ENCODE data around the gene KLRK1.
A peak's percentile ranks its signal among the peaks of the same experiment; 100 is the strongest.
"Not testable (repeated sequence)": the region's sequence is repeated elsewhere in the genome, so short reads cannot be mapped to it uniquely, and the experiment has no call there.

KLRK1 gene

DNA sequence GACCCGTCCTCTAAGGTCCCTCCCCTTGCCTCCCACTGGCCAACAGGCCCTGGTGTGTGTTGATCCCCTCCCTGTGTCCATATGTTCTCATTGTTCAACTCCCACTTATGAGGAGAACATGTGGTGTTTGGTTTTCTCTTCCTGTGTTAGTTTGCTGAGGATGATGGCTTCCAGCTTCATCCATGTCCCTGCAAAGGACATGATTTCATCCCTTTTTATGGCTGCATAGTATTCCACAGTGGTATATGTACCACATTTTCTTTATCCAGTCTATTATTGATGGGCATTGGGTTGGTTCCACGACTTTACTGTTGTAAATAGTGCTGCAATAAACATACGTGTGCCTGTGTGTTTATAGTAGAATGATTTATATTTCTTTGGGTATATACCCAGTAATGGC lies 38.4 kb downstream of the KLRK1 start:
- H3K79me1 ChIP-seq (ENCODE audit: low read length) = not testable (repeated sequence)

GRCh38 chr12:10341892-10342509 lies 47.8 kb downstream of the KLRK1 start:
- no peak for DNase-seq
- Histone ChIP-seq H4K12ac (ENCODE audit: low read depth, low read length) (no peak overlapping the region), H2BK5ac (ENCODE audit: low read depth, low read length, poor library complexity) (no peak overlapping the region), H3K23ac (ENCODE audit: low read length) (no peak overlapping the region), H3K14ac (ENCODE audit: low read length) (no peak overlapping the region), H3K4me1 (ENCODE audit: control insufficient read depth in 1 of 2, insufficient read depth in 2 of 2, low read length in 2 of 2) (peaks cover 3% of the 10 kb centered on the region in 2 experiments), H3K27ac (ENCODE audit: low read depth, low read length) (no peak overlapping the region), H2BK12ac (ENCODE audit: low read length) (no peak overlapping the region), H3K18ac (ENCODE audit: low read length) (no peak overlapping the region), H3K4ac (ENCODE audit: low read depth, low read length) (no peak overlapping the region), H3K27me3 (ENCODE audit: insufficient read depth, low read length) (no peaks in the 10 kb centered on the region), H3K36me3 (ENCODE audit: control insufficient read depth in 1 of 2, insufficient read depth in 2 of 2, low read length in 2 of 2) (no peaks in the 10 kb centered on the region), H3K79me2 (ENCODE audit: control insufficient read depth, insufficient read depth, low read length, poor library complexity) (no peaks in the 10 kb centered on the region), H3K9me3 (ENCODE audit: insufficient read depth, low read depth, low read length) (no peaks in the 10 kb centered on the region), H2AFZ (ENCODE audit: insufficient read depth, low read length, poor library complexity) (no peak overlapping the region), H3K9ac (ENCODE audit: low read length) (no peak overlapping the region), H4K8ac (ENCODE audit: low read depth, low read length) (no peak overlapping the region), H4K91ac (ENCODE audit: low read depth, low read length) (no peak overlapping the region), H3K4me2 (ENCODE audit: low read length) (no peak overlapping the region), H2AK5ac (ENCODE audit: low read length) (no peak overlapping the region), H3K4me3 (ENCODE audit: low read depth, low read length) (no peak overlapping the region), H2BK120ac (ENCODE audit: insufficient read depth, low read length, poor library complexity) (no peak overlapping the region), H3K79me1 (ENCODE audit: low read length) (no peaks in the 10 kb centered on the region)
- WGBS (ENCODE audit: extremely low coverage, insufficient coverage, insufficient read length) = no CpG with 5 or more reads among the region's 1 CpG

More for the DNA sequence above, 38.4 kb downstream of the KLRK1 start:
- not testable (repeated sequence) for H2BK5ac ChIP-seq (ENCODE audit: low read depth, low read length, poor library complexity); H2AK5ac ChIP-seq (ENCODE audit: low read length); H4K91ac ChIP-seq (ENCODE audit: low read depth, low read length); H3K18ac ChIP-seq (ENCODE audit: low read length); H3K4me3 ChIP-seq (ENCODE audit: low read depth, low read length); H2AFZ ChIP-seq (ENCODE audit: insufficient read depth, low read length, poor library complexity); H3K9ac ChIP-seq (ENCODE audit: low read length); H3K23ac ChIP-seq (ENCODE audit: low read length); H3K27me3 ChIP-seq (ENCODE audit: insufficient read depth, low read length); H3K4me1 ChIP-seq (ENCODE audit: control insufficient read depth in 1 of 2, insufficient read depth in 2 of 2, low read length in 2 of 2); H3K27ac ChIP-seq (ENCODE audit: low read depth, low read length); H3K4ac ChIP-seq (ENCODE audit: low read depth, low read length); H2BK120ac ChIP-seq (ENCODE audit: insufficient read depth, low read length, poor library complexity); H3K9me3 ChIP-seq (ENCODE audit: insufficient read depth, low read depth, low read length); H4K8ac ChIP-seq (ENCODE audit: low read depth, low read length); DNase-seq; H3K14ac ChIP-seq (ENCODE audit: low read length); H4K12ac ChIP-seq (ENCODE audit: low read depth, low read length); H3K36me3 ChIP-seq (ENCODE audit: control insufficient read depth in 1 of 2, insufficient read depth in 2 of 2, low read length in 2 of 2); H3K79me2 ChIP-seq (ENCODE audit: control insufficient read depth, insufficient read depth, low read length, poor library complexity); H3K4me2 ChIP-seq (ENCODE audit: low read length); H2BK12ac ChIP-seq (ENCODE audit: low read length)
- no CpG with 5 or more reads among the region's 3 CpGs for WGBS (ENCODE audit: extremely low coverage, insufficient coverage, insufficient read length)

- WGBS (ENCODE audit: extremely low coverage, insufficient coverage, insufficient read length) = no CpG with 5 or more reads among the region's 2 CpGs
These were observed 48.9 kb downstream of the KLRK1 start for GRCh38 chr12:10340946-10341345.

GRCh38 chr12:10339053-10339840 lies 50.6 kb downstream of the KLRK1 start:
- Histone ChIP-seq H3K18ac (ENCODE audit: low read length) (no peak overlapping the region), H3K79me1 (ENCODE audit: low read length) (no peaks in the 10 kb centered on the region), H3K14ac (ENCODE audit: low read length) (peak overlapping the region; percentile 2), H4K8ac (ENCODE audit: low read depth, low read length) (no peak overlapping the region), H3K9ac (ENCODE audit: low read length) (no peak overlapping the region), H2AFZ (ENCODE audit: insufficient read depth, low read length, poor library complexity) (no peak overlapping the region), H2BK12ac (ENCODE audit: low read length) (peak overlapping the region; percentile 5), H2BK5ac (ENCODE audit: low read depth, low read length, poor library complexity) (peak overlapping the region; percentile 4), H3K4me3 (ENCODE audit: low read depth, low read length) (no peak overlapping the region), H3K79me2 (ENCODE audit: control insufficient read depth, insufficient read depth, low read length, poor library complexity) (no peaks in the 10 kb centered on the region), H3K4ac (ENCODE audit: low read depth, low read length) (no peak overlapping the region), H3K4me2 (ENCODE audit: low read length) (no peak overlapping the region), H3K27ac (ENCODE audit: low read depth, low read length) (no peak overlapping the region), H3K23ac (ENCODE audit: low read length) (no peak overlapping the region), H4K91ac (ENCODE audit: low read depth, low read length) (peak overlapping the region; percentile 17), H3K4me1 (ENCODE audit: control insufficient read depth in 1 of 2, insufficient read depth in 2 of 2, low read length in 2 of 2) (peaks cover 3 to 5% of the 10 kb centered on the region in 2 experiments), H2BK120ac (ENCODE audit: insufficient read depth, low read length, poor library complexity) (peak overlapping the region; percentile 69), H2AK5ac (ENCODE audit: low read length) (no peak overlapping the region), H3K9me3 (ENCODE audit: insufficient read depth, low read depth, low read length) (no peaks in the 10 kb centered on the region), H4K12ac (ENCODE audit: low read depth, low read length) (no peak overlapping the region), H3K36me3 (ENCODE audit: control insufficient read depth in 1 of 2, insufficient read depth in 2 of 2, low read length in 2 of 2) (no peaks in the 10 kb centered on the region), H3K27me3 (ENCODE audit: insufficient read depth, low read length) (no peaks in the 10 kb centered on the region)
- no CpG with 5 or more reads among the region's 9 CpGs for WGBS (ENCODE audit: extremely low coverage, insufficient coverage, insufficient read length)
- peak in 1 of 2 donors; percentile 13 for DNase-seq

More at GRCh38 chr12:10340946-10341345, 48.9 kb downstream of the KLRK1 start:
- H3K4me1 ChIP-seq (ENCODE audit: control insufficient read depth in 1 of 2, insufficient read depth in 2 of 2, low read length in 2 of 2); H3K36me3 ChIP-seq (ENCODE audit: control insufficient read depth in 1 of 2, insufficient read depth in 2 of 2, low read length in 2 of 2); H2BK12ac ChIP-seq (ENCODE audit: low read length); H3K4ac ChIP-seq (ENCODE audit: low read depth, low read length); H3K14ac ChIP-seq (ENCODE audit: low read length); H2AK5ac ChIP-seq (ENCODE audit: low read length); H3K79me1 ChIP-seq (ENCODE audit: low read length); H4K91ac ChIP-seq (ENCODE audit: low read depth, low read length); H3K4me2 ChIP-seq (ENCODE audit: low read length); H3K9ac ChIP-seq (ENCODE audit: low read length); H3K18ac ChIP-seq (ENCODE audit: low read length); H3K79me2 ChIP-seq (ENCODE audit: control insufficient read depth, insufficient read depth, low read length, poor library complexity); H2BK5ac ChIP-seq (ENCODE audit: low read depth, low read length, poor library complexity); H2BK120ac ChIP-seq (ENCODE audit: insufficient read depth, low read length, poor library complexity); H3K27me3 ChIP-seq (ENCODE audit: insufficient read depth, low read length); H3K27ac ChIP-seq (ENCODE audit: low read depth, low read length); H3K23ac ChIP-seq (ENCODE audit: low read length); DNase-seq; H3K4me3 ChIP-seq (ENCODE audit: low read depth, low read length); H2AFZ ChIP-seq (ENCODE audit: insufficient read depth, low read length, poor library complexity); H3K9me3 ChIP-seq (ENCODE audit: insufficient read depth, low read depth, low read length); H4K8ac ChIP-seq (ENCODE audit: low read depth, low read length); H4K12ac ChIP-seq (ENCODE audit: low read depth, low read length): not testable (repeated sequence)

All from trophoblast cell (in vitro differentiated cells and primary cell).